HS-27A (cell line): ENCODE results near the gene PRTN3.
A peak's percentile ranks its signal among the peaks of the same experiment; 100 is the strongest.
"Not testable (repeated sequence)": the region's sequence is repeated elsewhere in the genome, so short reads cannot be mapped to it uniquely, and the experiment has no call there.

Experiments used
- DNase-seq: peaks from one replicate; pipeline ENCODE4 v3.0.0-alpha.2; 2012; ENCODE audit warnings: low read depth, missing footprints

Gene PRTN3

DNA sequence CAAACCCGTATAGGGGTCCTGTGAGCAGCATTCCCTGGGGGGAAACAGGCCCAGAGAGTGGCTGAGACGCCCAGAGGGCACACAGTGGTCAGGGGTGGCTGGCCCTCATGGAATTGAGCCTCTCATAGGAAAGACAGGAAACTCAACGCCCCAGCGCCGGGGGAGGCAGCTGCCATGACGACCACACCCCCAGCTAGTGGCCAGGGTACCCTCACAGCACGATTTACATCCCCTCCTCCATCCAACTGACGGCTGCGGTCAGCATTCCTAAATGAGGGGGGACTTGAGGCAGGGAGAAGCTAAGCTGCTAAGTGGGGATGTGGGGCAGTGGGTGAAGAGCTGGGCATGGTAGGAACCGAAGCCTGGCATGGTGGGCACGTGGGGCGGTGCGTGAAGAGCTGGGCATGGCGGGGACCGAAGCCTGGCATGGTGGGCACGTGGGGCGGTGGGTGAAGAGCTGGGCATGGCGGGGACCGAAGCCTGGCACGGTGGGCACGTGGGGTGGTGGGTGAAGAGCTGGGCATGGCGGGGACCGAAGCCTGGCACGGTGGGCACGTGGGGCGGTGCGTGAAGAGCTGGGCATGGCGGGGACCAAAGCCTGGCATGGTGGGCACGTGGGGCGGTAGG lies 42.2 kb downstream of the PRTN3 start:
- no peak for DNase-seq

- DNase-seq = no peak
Observed at GRCh38 chr19:883661-884211, 42.9 kb downstream of the PRTN3 start.

DNA sequence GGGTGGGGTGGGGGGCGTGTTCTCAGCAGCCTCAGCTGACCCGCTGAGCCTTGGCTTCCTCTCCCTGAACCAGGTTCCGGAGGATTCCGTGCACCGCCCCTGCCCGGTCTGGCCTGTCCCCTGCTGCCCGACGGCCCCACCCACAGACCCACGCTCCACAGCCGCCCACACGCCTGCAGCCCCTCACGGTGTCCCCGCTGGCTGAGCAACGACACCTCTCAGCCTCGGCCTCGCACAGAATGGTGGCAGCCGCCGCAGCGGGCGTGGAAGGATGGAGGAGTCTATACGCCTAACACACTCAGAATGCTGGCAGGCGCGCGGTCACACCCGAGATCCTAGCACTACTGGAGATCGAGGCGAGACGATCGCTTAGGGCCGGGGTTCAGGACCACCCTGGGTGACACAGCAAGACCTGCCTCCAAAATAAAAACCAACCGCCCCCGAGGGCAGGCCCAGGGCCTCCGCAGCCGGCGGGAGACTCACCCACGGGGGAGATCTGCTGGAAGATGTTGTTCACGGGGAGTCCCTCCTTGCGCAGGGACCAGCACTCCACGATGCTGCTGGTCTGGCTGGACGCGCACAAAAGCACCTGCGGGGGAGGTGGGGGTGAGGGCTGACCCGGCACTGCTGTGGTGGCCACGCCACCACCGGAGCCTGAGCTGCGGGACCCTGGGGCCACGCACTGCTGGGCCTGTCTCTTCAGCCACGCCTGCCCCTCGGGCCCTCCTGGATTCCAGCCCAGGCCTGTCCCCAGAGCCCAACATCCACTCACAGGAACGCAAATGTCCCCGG lies 43.8 kb downstream of the PRTN3 start:
- no peak for DNase-seq

DNA sequence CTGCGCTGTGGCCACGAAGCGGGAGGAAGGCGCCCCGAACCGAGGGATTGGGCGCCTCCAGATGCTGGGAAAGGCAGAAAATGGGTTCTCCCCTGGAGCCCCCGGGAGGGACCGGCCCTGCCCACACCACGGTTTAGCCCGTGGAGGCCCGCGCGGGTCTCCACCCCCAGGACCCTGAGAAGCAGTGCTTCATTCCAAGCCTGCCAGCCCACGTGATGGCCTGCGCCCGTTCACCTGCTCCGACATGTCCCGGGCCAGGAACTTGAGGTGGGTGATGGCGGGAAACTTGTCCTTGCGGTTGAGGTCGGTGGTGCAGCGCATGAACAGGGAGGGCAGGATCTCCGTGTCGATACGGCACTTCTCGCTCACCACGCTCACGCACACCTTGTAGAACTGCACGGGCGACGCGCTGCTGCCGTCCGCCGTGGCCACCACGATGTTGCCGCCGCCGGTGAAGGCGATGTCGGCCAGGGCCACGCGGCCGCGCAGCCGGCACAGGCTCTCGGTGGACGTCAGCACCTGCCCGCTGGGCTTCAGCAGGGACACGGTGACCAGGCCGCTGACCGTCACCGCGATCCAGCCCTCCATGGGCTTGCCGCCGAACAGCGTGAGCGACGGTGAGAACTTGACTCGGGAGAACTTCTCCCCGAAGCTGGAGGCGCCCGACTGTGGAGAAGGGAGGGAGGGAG lies 44.9 kb downstream of the PRTN3 start:
- no peak for DNase-seq

DNA sequence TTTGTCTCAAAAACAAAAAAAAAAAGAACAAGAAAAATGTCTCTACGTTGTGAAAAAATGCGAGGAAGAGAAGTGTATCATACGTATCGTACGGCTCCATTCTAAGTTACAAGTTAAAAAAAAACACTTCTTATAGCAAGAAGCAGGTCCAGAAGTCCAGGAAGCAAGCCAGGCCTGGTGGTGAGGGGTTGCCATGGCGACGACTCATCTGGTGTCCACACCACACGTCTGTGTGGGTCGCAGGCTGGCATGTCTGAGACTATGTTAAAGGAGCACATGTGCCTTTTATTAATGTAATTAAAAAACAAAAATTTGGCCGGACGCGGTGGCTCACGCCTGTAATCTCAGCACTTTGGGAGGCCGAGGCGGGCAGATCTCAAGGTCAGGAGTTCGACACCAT lies 46.3 kb downstream of the PRTN3 start:
- no peak for DNase-seq

- no peak for DNase-seq
Observed at GRCh38 chr19:887599-887998, 46.8 kb downstream of the PRTN3 start.

GRCh38 chr19:888581-889385 lies 48.0 kb downstream of the PRTN3 start:
- DNase-seq = no peak

GRCh38 chr19:889662-890295 lies 49.0 kb downstream of the PRTN3 start:
- DNase-seq = no peak

GRCh38 chr19:890831-891230 lies 50.0 kb downstream of the PRTN3 start:
- DNase-seq = no peak

GRCh38 chr19:891421-892200 lies 50.8 kb downstream of the PRTN3 start:
- not testable (repeated sequence) for DNase-seq

GRCh38 chr19:892243-892893 lies 51.6 kb downstream of the PRTN3 start:
- DNase-seq = no peak

GRCh38 chr19:892894-893689 lies 52.3 kb downstream of the PRTN3 start, which contains the start of the genes MED16 and RNU6-9:
TSS of gene MED16 (minus strand) at chr19:893187. CDS start at chr19:891131, 2,056 bp downstream.
TSS of gene RNU6-9 (plus strand) at chr19:893484.
- DNase-seq = peak; percentile 81

GRCh38 chr19:896434-896833 lies 55.6 kb downstream of the PRTN3 start:
- no peak for DNase-seq

DNA sequence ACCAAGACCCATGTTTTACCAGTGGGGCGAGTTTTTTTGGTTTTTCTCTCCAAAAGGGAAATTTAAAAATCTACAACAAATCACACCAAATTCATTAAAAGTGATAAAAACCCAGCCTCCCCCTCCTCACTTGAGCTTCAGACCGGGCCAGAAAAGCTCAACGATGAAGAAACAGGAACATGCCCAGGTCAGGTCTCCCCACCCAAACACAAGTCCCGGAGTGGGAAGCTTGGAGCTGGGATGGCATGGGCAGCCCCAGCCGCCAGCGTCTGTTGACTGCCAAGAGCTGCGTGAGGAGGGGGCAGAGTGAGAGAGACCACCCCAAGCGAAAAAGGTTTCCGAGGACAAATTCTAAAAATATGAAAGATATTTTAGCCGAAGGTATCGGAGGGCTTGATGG lies 56.2 kb downstream of the PRTN3 start:
- DNase-seq = no peak

DNA sequence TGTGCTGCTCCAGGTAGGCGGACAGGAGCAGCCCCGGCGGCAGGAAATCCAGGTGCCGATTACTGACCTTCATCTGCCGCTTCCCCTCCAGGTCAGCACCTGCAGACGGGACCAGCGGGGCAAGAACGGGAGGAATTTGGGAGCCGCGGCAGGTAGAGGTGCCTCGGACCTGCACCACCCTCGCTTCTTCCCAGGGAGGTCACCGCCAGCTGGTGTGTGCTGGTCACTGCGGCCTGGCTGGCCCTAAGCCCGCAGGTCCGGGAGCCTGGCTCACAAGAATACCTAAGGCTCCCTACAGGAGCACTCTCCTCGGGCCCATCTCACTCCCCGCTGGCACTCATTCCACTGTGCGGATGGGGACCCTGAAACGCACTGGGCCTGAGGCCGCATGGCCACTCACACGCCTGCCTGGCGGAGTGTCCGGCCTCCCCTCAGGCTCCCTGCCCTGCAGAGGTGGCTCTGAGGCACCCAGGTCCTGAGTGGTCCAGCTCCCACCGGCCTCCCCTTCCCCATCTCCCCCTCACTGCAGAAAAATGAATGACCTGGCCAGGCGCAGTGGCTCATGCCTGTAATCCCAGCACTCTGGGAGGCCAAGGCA lies 56.7 kb downstream of the PRTN3 start:
- no peak for DNase-seq
